Limb (tissue), 2 donors: ENCODE measurements around the gene RAB31.
"Not testable (repeated sequence)": the region's sequence is repeated elsewhere in the genome, so short reads cannot be mapped to it uniquely, and the experiment has no call there.

ENCODE experiments used
- DNase-seq, 2 donors: peaks; one replicate each; pipeline ENCODE4 v3.0.0-alpha.2; 2016; ENCODE audit errors: extremely low spot score in 2 of 2

RAB31 gene, protein sequence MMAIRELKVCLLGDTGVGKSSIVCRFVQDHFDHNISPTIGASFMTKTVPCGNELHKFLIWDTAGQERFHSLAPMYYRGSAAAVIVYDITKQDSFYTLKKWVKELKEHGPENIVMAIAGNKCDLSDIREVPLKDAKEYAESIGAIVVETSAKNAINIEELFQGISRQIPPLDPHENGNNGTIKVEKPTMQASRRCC

GRCh38 chr18:9708057-9708433 is at the start of gene RAB31:
Gene RAB31, plus strand, starts transcription at chr18:9708301. Its CDS starts 105 bp downstream, at chr18:9708406.
- peak in 1 of 2 donors; percentile 82 for DNase-seq

DNA sequence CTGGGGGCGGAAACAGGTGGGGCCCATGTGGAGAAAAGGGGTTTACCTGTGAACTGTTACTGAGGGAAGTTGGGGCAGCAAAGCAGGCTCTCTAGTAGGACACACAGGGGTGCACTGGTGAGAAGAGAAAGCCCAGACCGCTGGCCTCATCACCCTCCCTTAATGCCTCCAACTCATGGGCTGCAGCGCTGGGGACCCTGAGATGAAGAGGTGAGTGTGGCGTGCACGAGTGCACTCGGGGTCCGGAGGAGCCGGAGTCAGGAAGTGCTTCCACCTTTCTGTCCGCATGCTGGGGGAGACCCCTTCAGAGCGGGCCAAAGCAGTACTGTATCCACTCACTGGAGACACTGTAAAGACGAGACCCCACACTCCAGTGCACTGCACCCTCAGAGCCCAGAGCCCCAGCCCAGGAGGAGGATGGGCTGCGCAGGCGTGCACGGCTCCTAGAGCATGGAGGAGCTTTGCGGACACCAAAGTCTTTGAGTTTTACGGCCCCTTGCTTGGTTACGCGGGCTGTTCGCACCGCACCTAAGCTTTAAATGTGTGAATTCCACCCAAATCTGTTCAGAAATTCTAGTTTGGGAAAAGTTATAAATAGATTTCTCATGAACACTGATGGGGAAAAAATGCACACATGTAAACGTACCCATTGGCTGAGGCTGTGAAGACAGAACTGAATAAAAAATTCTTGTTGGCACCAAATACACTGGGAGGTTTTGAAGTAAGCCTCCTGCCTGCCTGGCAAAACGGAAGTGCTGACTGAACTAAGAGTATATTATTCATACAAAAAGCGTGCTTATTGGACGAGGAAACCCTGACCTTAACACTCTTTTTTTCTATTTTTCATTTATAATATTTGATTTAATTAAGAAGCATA is 48.4 kb upstream of the RAB31 start:
- no peak for DNase-seq

DNA sequence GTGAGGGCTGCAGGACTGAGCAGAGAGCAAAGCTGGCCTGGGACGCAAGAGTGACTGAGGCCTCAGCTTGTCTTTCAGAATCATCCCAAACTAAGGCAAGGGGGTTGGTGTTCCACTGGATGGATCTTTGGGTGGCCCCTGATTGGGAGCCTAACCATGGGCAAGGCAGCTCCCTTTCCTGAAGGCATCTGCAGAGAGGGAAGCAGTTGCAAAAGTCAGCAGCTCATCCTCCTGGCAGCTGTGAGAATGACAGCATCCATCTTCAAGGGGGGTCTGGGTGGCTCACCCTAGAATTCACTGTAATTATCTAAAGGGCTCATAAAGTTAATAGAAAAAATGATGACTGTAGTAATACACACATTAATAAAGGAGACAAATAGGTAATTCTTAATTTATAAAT is 46.5 kb upstream of the RAB31 start:
- DNase-seq: no peak

- DNase-seq: no peak
Observed at GRCh38 chr18:9663377-9663776, 44.7 kb upstream of the RAB31 start.

DNA sequence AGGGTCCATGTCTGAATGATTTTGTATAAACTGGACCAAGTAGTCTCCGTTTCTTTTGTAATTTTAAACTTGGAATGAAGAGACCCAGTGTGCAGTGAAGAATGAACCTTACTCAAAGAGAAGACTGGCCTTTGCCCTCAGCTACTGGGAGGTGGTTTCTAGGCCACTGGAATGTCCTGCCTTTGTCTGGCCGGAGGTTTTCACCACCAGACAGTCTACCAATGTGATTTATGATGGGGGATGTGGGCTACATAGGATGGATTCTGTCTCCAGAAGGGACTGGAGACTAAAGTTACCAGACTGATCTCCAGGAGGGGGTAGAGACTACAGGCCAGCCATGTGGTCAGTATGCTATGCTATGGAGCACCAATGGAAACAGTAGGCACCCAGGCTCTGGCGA is 42.8 kb upstream of the RAB31 start:
- no peak for DNase-seq

- DNase-seq: no peak
Observed at GRCh38 chr18:9666548-9666947, 41.6 kb upstream of the RAB31 start.

GRCh38 chr18:9669016-9669415 is 39.1 kb upstream of the RAB31 start:
- no peak for DNase-seq

DNA sequence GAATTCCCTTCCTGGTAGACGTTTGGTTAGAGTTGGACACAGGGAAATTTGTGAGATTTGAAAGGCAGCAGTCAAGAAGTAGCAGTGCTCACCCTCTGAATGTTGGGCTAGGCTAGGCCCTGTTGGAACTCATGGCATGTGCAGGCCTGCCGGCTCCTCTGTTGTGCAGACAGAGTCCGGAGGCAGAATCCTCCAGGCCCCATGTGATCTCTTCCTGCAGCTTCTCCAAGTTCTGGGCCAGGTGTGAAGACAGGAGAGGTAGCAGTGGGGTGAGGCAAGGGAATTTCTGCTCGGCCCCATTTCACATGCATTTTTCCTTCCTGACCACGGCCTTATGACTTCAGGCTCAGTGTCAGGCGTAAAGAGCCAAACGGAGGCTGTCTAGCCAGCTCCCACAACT is 36.9 kb upstream of the RAB31 start:
- no peak for DNase-seq

DNA sequence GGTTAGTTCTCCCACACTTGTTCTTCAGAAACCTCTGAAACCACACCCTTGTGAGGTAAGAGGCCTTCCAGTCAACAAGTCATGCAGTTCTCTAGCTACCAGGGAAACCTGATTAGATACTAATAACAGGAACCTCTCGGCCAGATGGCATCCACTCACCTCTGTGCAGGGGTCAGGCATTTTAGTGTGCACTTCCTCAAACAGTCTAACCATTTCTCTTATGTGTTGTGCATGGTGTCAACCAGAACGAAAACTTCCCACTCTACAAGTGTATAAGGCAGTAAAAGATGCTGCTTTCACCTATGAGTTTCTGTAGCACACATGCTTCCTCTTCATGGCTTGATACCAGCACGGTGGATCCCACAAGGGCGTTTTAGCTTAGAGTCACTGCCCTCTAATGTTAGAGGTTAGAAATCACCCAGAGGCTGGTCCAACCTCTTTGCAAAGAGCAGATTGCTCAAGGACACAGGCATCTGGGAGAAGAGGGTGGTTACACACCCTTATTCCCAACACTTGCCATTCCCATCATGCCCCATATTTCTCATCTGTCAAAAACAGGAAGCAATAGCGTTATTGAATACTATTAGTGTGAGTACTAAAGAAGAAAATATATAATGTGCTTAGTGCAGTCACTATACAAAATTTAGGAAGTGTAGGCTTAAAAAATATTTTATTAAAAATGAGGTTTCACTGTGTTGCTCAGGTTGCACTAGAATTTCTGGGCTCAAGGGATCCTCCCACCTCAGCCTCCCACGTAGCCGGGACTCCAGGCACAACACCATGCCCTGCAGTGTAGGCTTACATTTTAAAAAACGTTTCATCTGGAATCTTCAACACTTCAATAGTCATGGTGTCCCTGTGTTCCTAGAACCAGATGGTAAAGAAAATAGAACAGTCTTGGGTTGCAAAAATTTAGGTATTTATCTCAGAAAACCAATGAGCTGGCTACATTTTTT is 34.5 kb upstream of the RAB31 start:
- DNase-seq: no peak

- not testable (repeated sequence) for DNase-seq
Observed at GRCh38 chr18:9678216-9678615, 29.9 kb upstream of the RAB31 start.

- DNase-seq: no peak
Observed at GRCh38 chr18:9679125-9679524, 29.0 kb upstream of the RAB31 start.

DNA sequence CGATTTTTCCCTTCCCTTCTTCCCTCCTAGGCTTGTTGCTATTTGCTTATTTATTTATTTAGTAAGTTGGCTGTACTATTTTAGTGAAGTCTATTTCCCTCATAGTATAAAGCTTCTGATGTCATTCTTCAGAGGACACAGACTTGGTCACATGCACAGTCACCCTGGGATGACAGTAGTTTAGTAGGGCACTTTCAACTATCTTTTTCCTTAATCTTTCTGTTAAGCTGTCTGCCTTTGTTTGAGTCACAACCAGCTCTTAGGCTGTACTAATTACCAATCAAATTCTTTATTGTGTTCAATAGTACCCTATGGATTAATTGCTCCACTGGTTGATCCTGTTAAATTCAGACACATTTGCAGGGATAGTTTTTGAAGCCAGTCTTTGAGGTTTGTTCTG is 26.9 kb upstream of the RAB31 start:
- DNase-seq: no peak

DNA sequence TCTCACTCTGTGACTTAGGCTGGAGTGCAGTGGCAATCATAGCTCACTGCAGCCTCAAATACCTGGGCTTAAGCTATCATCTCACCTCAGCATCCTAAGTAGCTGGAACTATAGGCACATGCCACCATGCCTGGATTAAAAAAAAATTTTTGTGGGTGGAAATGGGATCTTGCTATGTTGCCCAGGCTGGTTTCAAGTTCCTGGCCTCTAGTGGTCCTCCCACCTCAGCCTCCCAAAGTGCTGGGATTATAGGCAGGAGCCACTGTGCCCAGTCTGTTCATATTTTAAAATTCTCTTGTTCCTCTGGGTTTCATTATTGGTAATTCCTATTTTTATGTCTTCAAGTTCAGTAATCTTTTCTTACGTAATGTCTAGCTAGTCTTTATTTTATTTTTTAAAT is 25.5 kb upstream of the RAB31 start:
- DNase-seq: no peak

DNA sequence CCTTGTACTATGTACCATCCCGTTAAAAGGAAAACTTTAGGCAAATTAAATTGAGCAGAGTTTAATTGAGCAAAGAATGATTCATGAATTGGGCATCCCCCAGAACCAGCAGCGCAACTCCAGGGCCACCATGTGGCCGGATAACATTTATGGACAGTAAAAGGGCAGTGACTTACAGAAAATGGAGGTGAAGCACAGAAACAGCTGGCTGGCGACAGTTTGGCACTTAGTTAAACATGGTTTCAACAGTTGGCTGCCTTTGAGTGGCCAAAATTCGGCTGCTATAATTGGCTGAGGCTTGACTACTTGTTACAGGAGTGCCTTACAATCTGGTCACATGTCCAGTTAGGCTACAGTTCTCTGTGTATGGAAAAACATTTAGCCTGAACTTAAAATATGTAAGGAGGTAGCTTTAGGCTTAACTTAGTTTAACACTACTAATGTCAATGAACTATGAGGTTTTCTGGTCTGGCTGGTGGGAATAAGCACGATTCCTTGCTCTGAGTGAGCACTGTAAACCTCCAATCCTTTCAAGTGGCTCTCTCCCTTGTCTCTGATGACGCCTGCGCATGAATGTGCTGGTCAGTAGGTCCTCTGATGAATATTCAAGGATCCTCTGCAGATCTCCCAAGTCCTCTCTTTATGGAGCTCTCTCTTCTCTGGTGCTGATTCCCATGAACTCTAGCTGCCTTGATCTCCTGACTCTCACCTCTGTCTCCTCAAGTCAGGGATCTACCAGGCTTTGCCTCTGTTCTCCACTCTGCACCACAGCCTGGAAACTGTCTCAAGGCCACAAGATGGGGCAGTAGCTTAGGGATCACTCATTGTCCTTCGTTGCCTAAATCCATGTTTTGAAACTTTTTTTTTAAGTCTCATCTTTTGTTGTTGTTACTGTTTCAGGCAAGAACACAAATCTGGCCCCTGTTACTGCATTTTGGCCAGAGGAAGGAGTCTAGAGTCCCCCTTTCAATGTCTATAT is 24.4 kb upstream of the RAB31 start:
- DNase-seq: peak in 1 of 2 donors; percentile 30

- no peak for DNase-seq
Observed at GRCh38 chr18:9684881-9685614, 23.1 kb upstream of the RAB31 start.

- no peak for DNase-seq
Observed at GRCh38 chr18:9685615-9685890, 22.5 kb upstream of the RAB31 start.

- no peak for DNase-seq
Observed at GRCh38 chr18:9688036-9688741, 19.9 kb upstream of the RAB31 start.

DNA sequence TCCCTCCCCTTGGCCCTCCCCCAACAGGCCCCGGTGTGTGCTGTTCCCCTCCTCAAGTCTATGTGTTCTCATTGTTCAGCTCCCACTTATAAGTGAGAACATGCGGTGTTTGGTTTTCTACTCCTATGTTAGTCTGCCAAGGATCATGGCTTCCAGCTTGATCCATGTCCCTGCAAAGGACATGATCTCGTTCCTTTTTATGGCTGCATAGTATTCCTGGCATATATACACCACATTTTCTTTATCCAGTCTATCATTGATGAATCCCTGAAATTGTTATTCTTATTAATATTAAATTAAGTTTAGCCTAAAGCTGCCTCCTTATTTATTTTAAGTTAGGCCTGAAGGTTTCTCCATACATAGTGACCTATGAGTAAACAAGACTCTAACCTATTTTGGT is 18.8 kb upstream of the RAB31 start:
- DNase-seq: no peak

- DNase-seq: no peak
Observed at GRCh38 chr18:9690418-9691188, 17.5 kb upstream of the RAB31 start.
